Left hindlimb (tissue), 1 donor: ENCODE results near the gene KRTAP22-1.

Experiments used
- DNase-seq: peaks from one replicate; pipeline ENCODE4 v3.0.0-alpha.2; 2018

KRTAP22-1 gene

GRCh38 chr21:30600787-30601186 is at the start of gene KRTAP22-1:
KRTAP22-1 (plus strand) TSS chr21:30601087.
- no peak for DNase-seq

GRCh38 chr21:30552782-30553181 is 48.1 kb upstream of the KRTAP22-1 start:
- no peak for DNase-seq

DNA sequence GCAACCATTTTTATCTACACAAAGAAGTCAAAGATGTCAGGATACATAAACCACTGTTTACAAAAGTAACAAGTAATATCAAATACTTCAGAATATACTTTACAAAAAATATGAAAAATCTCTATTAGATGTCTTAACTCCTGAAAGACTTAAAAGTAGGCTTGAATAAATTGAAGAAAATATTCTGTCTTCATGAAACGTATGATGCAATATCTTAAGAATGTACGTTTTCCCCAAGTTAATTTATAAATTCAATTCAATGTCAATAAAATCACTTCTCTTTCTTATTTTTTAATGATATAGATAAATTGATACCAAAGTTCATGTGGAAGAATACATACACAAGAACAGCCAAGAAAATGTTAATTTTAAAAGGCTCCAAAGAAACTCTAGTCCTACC is 45.8 kb upstream of the KRTAP22-1 start:
- no peak for DNase-seq

- no peak for DNase-seq
These were observed 39.5 kb upstream of the KRTAP22-1 start, which contains the start of gene KRTAP19-7 for GRCh38 chr21:30561264-30561895. KRTAP19-7 (minus strand) TSS chr21:30561314; CDS start chr21:30561289, 25 bp downstream.

GRCh38 chr21:30561957-30562356 is 38.9 kb upstream of the KRTAP22-1 start:
- no peak for DNase-seq

GRCh38 chr21:30563072-30563471 is 37.8 kb upstream of the KRTAP22-1 start:
- no peak for DNase-seq

GRCh38 chr21:30563630-30564029 is 37.3 kb upstream of the KRTAP22-1 start:
- no peak for DNase-seq

DNA sequence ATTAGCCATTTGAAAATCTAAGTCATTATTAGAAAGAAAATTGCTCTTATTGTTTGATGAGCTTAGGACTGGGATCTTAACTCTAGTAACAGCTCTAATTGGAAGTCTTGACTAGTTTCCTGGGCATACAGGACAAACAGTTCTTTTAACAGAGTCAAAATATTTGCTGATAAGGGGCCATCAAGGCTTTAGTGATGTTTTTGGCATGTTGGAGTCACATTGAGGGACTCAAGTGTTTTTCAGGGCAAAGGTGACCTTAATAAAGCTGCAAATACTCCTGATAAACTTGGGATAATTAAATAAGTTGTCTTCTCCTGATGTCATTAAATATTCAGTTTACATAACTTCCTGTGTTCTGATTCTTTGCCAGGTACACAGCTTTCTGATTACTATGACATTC is 33.3 kb upstream of the KRTAP22-1 start:
- no peak for DNase-seq

DNA sequence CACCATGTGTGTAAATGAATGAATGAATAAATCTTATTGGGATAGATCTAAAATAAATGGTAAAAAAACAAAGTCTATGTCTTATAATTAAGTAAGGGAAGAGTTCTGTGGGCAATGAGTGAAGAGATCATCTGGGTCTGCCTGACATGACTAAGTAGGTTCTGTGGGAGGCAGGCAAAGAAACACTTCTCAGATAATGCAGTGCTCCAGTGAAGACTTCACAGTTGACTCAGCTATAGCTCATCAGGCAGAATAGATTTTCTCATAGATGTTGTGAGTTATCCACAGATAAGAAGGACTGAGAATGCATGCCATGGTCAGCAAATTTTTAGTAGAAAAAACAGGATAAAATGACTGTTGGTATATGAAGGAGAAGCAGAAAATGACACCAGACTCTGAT is 23.1 kb upstream of the KRTAP22-1 start:
- no peak for DNase-seq

- no peak for DNase-seq
These were observed 21.5 kb upstream of the KRTAP22-1 start for GRCh38 chr21:30579346-30579745.

DNA sequence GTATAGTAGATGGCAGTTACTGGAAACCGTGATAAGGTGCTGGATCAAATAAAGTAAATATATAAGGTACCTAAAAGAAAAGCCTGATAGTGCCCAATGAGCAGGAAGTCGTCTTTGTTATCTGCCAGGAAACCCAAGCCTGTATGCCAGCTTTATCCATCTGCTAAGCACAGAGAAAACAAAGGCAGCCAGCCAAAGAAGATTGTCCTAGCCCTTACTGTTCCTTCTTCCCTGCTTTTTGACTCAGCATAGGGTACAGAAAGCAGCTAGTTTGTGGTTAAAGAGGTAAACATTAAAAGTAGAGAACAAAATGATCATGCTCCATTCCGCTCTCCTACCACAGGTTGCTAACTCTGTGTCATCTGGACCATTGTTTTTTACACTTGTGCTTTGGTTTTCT is 20.8 kb upstream of the KRTAP22-1 start:
- no peak for DNase-seq

GRCh38 chr21:30582870-30583269 is 18.0 kb upstream of the KRTAP22-1 start:
- DNase-seq, result no peak

GRCh38 chr21:30590297-30590696 is 10.6 kb upstream of the KRTAP22-1 start, which contains the start of gene KRTAP22-2:
KRTAP22-2 (minus strand) TSS chr21:30590397.
- no peak for DNase-seq

DNA sequence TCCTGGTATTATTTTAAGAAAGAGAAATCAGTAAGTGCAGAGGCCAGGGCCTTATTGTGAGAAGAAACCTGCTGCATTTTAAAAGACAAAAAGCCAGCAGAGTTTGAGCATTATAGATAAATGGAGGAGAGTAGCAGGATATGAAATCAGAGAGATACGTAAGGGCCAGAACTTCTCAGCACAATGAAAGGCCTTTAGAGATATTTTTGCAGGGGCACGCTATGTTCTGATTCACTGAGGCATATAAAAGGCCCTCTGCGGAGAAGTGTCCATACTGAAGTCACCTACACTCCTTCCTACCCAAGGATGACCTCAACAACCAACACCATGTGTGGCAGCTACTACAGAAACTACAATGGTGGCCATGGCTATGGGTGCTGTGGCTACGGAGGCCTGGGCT is 8.7 kb upstream of the KRTAP22-1 start, which contains the start of gene KRTAP6-3:
Gene KRTAP6-3 (plus strand): TSS at position 301 of the 400 bp plus-strand sequence. CDS start 6 bp downstream, at position 307.
- DNase-seq, result no peak

DNA sequence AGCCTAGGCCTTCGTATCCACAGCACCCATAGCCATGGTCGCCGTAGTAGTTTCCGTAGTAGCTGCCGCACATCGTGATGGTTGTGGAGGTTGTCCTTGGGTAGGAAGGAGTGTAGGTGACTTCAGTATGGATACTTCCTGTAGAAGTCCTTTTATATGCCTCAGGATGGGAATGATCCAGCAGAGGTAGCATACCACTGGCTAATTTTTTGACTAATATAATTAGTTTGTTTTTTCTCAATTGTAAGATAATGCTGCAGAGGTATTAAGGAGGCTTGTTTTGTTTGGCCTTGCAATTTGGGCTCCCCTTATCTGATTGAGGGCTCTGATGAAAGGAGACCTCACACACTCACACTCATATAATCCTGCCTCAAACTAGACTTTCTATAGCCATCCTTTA is 2.1 kb upstream of the KRTAP22-1 start, which contains the start of gene KRTAP6-2:
Gene KRTAP6-2 (minus strand): TSS at position 101 of the 400 bp plus-strand sequence. CDS start 28 bp downstream, at position 73.
- no peak for DNase-seq

DNA sequence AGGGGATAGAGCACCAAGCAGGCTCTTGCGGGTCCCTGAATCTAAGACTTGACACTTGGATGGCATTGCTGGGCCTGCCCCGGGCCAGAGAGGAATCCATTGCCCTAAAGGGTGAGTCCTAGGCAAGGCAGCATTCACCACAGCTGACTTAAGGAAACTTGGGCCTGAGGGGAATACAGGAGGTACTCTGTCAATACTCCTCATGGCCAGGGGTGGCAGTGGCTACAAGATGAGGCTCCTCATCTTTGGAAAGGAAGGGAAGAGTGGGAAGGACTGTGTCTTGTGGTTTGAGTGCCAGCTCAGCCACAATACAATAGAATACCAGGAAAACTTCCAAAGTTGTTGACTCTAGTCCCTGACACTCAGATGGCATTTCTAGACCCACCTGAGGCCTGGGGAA is 5.1 kb downstream of the KRTAP22-1 start:
- no peak for DNase-seq

DNA sequence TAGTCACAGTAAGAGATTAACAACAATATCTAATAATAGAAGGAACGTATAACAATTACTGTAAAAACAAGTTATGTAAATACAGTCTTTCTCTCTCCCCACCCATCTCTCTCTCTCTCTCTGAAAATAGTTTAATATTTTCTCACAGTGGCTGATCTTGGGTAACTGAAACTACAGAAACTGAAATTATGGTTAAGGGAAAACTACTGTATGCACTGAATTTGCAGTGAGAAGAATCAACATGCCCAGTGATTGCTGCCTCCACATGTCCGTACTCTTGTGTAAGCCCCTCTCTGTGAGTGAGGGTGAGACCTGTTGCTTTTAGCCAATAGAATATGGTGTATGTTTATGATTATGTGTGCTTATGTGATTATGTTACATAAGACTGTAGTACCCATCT is 11.2 kb downstream of the KRTAP22-1 start:
- DNase-seq, result no peak

GRCh38 chr21:30613836-30614235 is 12.9 kb downstream of the KRTAP22-1 start, which contains the start of gene KRTAP6-1:
KRTAP6-1 (minus strand) TSS chr21:30613930; CDS start chr21:30613904, 26 bp downstream.
- no peak for DNase-seq

GRCh38 chr21:30615199-30615598 is 14.3 kb downstream of the KRTAP22-1 start:
- DNase-seq, result no peak

GRCh38 chr21:30616125-30616524 is 15.2 kb downstream of the KRTAP22-1 start, which contains the start of gene KRTAP20-1:
KRTAP20-1 (plus strand) TSS chr21:30616425; CDS start chr21:30616455, 30 bp downstream.
- no peak for DNase-seq

DNA sequence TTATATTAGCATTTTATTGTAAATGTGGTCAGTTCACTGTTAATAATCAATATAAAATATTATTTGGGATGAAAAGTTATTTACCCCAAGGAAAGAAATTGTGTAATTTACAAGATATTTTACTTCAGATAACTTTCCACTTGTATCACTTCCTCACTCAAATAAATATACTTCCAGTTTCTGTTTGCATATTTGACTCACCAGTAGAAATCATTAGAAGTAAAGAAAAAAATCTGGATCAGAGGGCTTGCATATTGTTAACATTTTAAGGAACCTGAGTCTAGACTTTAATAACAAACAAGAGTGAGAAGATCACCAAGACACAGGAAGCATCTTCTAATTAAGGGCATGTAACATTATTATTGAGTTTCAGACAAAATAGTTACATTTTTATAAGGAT is 19.2 kb downstream of the KRTAP22-1 start:
- DNase-seq, result no peak

DNA sequence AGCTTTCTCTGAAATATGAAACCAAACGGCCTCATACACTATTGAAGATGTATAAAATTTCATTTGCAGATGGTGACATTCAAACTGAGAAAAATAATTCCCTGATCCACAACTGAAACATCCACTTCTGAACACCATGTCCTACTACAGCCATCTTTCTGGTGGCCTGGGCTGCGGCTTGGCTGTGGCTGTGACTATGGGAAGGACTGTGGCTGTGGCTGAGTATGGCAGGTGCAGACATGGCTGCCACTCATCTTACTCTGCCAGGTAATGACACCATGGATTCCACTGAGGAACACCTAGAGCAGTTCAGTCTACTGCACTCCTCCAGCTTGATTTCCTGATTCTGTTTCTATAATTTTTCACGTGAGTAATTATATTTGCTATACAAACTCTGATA is 19.6 kb downstream of the KRTAP22-1 start, which contains the start of gene KRTAP20-4:
Gene KRTAP20-4 (plus strand): TSS at position 106 of the 400 bp plus-strand sequence.
- DNase-seq, result no peak

DNA sequence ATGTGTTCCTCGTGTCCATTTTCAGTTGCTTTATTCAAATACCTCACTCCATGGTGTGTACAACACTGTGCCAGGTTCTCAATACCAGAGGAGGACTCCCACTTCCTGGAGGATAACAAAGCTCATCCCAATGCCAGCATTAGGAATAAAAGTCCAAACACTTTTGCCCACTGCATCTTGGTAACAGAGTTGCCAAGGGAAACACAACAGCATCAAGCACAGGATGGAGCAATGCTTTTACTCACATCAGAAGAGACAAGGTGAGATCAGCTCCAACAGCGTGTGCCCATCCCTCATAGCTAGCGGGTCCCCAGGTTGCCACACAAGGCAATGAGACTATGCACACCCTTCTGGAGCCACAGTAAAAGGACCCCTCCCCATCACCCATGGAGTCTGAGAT is 22.5 kb downstream of the KRTAP22-1 start:
- DNase-seq, result no peak

DNA sequence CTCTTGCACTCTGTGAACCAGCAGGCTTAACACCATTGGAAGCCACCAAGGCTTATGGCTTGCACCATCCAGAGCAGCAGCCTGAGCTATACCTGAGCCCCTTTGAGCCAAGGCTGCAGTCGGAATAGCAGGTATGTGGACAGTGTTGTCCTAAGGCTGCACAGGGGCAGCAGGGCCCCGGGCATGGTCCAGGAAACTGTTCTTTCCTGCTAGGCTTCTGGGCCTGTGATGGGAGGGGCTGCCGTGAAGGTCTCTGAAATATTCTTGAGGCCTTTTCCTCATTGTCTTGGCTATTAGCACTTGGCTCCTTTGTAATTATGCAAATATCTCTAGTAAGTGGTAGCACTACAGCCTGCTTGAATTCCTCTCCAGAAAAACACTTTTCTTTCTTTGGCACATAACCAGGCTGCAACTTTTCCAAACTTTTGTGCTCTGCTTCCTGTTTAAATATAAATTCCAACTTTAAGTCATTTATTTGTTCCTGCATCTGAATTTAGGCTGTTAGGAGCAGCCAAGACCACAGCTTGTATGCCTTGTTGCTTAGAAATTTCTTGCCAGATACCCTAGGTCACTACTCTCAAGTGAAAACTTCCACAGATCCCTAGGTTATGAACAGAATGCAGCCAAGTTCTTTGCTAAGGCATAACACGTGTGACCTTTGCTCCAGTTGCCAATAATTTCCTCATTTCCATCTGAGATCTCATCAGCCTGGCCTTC is 24.7 kb downstream of the KRTAP22-1 start:
- no peak for DNase-seq
